ENCODE data around the gene MTMR12.

GRCh38 chr5:32326216-32326772, 13.6 kb upstream of the MTMR12 start:
- TF ChIP-seq CTCF (IDR thresholded peaks at IDR 0.05 in 8 of 11, conservative IDR thresholded peaks at IDR 0.05 in 3 of 11), result no peak
- TF ChIP-seq POLR2AphosphoS5 (IDR thresholded peaks at IDR 0.05), result no peak
- no peak for TF ChIP-seq POLR2A (IDR thresholded peaks at IDR 0.05)
